Measurements from ENCODE around the gene EPB41L5.
A peak's percentile ranks its signal among the peaks of the same experiment; 100 is the strongest.

The EPB41L5 gene

DNA sequence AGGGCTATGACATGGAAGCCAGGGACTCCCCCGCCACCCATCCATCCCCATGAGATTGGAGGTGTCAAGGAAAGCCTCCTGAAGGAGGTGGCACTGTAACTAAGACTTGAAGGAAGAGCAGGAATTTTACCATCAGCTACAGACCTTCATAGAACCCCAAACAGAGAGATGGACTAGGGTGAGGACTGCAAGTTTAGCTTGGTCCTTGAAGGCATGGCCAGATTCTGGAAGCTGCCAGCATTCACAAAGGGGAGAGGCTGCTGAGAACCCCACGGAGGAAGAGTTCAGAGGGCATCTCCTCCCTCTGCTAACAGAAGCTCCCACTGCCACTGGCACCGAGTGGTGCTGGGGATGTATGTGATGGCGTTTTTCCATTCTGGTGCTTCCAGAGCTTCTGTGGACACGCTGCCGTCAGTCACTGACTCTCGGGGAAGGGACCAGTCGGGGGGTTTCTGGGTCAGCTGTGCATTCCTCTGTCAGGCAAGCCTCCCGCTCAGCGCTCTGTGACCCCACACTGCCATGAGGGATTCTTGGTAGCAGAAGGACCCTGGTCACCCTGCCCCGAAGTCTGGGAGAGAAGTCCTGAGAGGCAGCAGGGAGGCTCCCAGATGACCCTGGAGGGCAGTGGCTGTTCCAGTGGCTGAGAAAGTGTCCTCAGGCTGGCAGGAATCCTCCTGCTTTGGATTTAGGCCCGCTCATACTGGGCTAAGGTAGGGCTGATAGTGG is 192.2 kb downstream of the EPB41L5 start:
- no peak for DNase-seq

DNA sequence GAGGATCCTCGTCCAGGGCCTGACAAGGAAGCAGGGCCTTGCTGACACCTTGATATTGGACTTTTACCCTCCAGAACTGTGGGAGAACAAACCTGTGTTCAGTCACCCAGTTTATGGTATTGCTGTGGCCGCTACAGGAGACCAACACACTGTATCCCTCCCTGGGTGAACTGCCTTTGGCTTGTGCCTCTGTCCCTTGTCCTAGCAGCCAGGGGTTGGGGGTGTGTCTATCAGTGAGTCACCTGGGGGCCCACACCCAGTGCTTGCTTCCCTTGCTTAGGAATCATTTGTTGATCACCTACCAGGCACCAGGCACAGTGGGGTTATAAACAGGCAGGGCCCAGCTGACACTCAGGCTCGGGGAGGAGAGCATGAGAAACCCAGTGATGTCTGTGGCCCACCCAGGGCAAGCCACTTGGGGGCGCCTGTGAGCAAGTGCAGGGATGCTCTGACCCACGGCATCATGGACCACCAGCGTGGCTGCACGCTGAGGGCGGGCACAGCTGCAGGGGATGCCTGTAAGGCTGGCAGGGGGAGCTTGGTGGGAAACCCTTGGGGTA is 193.2 kb downstream of the EPB41L5 start:
- DNase-seq, result no peak

DNA sequence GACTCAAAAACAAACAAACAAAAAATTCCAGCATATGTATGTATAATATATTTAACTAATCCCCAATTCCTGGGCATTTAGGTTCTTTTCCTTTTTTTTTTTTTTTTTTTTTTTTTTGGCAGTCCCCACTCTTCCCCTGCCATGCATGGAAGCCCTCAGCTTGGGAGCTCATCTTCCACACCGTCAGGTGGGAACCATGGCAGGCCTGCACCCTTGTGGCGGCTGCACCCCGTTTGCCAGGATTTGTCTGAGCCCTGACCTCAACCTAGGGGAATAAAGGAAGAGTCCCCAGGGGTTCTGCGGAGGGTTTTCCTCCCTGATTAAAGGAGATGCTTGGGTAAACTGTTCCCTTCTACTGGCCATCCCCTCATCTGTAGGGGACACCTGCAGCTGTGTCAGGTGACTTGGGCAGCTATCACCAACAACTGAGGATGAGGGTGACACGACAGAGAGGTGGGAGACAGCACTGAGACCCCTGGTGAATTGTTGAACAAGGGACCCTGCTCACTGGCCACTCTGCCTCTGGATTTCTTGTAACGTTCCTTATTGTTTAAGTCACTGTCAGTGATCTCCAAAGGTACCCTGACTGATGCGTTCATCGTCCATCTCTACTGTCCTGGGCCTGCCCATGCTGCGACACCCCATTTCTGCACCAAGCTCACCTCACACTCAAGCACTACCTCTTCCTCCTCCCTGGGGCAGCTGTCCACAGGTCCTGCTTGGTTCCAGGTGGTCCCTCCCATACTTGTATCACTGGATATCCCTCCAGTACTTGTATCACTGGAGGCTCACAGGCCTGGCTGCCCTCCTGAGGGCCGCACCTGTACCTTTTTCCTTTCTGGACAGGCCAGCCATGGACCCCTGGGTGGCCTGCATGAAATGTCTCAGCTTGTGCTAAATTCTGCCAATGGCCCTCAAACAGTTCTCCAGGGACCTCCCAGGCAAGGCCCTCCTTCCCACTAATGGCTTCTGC is 195.8 kb downstream of the EPB41L5 start:
- no peak for DNase-seq

DNA sequence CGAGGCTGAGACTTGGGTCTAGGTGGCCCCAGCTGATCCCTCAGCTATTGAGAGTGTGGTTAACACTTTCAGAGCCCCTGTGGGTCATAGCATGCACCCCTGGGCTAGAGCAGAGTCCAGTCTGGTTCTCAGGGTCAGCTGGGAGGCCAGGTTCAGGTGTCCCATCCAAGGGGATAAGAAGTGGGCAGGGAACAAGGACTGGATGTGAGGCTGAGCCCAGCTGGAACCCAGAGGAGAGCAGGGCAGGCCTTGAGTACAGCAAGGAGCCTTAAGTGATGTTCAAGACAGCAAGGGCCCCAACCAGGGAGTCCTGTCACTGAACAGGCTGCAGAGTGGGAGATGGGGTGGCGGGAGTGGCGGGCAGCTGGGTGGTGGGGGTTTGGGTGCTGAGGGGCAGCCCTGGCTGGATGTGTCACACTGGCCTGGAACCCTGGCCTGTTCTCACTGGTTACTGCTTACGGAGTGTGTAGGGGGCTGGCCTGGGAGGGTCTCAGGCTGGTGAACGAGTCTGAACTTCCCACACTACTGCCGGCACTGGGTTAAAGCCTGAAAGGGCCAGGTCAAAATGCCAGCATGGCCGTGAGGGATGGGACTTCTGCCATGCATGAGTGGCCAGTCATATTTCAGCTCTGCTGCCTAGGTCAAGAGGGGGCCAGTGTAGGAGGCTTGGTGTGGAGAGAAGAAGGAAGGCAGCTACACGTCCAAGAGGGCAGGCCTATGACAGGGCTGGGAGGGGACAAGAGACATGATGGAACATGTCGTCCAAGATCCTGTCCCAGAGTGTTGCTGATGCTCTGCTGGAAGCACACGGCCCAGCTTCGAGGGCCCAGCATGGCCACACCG is 196.8 kb downstream of the EPB41L5 start:
- no peak for DNase-seq

DNA sequence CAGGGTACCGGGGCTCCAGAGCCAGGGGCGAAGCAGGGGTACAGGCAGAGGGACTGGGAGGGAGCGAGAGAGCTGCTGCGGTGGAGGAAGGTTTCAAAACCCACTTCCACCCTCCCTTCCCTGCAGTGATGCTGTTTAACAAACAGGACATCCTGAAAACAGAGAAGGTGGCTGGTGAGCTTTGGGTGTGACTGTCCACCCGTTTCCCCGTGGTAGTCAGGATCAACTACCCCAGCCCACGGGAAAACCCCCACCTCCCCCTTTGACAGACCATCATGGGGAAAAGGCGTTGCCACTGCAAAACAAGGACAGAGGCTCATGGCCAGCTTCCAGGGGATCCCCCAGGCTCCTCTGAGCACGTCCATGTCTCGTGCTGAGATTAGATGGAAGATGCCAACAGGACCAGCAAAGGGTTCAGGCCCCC is 197.4 kb downstream of the EPB41L5 start:
- DNase-seq, result no peak

DNA sequence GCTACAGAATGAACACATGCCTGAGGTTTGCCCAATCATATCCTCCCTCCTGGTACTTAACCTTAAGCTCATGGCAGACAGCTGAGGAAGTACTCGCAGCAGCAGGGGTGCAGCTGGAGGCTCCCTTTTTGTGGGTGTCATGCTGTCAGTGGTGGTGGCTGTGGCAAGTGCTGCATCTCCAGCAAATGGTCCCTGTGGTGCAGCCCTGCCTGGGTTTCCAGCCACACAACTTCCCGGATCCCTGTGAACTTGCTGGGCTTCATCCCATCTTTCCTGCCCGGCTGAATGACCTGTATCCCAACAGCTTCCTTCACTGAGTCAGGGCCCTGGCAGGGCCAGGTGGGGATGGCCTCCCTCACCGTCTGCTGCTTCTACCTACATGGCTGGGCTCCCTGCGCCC is 205.3 kb downstream of the EPB41L5 start:
- DNase-seq, result peak; percentile 28

DNA sequence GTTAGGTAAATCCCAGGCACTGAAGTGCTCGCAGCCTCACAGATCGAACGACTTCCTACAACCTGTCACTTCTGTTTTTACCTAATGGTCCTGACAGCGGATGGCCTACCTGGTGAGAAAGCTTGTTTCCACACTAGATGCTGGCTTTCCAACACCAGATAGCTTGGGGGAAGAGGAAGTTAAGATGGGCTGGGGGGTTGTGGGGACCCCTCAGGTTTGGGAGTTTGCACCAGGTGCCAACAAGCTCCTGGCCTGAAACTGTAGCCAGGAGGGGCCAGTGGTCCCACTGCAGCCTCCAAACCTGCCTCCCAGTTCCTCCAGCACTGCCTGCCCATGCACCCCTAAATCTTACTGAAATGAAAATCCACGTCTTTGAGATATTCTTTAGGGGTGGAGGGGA is 206.4 kb downstream of the EPB41L5 start:
- DNase-seq, result no peak

DNA sequence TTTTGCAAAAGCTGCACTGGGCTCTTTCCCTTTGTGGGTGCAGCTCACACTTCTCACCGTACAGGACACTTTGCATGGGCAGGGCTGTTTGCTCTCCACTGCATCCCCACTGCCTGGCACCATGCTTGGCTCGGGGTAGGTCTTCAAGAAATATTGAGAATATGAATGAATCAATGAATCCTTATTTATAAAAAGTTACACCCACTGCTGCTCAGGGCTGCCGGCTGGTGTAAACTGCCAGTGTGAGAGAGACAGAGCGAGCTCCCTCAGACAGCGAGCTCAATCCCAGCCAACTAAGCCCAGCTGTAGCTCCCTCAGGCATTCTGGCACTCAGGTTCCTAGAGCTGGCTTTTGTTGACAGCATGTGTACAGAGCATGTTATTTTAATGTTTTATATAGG is 206.9 kb downstream of the EPB41L5 start:
- no peak for DNase-seq

DNA sequence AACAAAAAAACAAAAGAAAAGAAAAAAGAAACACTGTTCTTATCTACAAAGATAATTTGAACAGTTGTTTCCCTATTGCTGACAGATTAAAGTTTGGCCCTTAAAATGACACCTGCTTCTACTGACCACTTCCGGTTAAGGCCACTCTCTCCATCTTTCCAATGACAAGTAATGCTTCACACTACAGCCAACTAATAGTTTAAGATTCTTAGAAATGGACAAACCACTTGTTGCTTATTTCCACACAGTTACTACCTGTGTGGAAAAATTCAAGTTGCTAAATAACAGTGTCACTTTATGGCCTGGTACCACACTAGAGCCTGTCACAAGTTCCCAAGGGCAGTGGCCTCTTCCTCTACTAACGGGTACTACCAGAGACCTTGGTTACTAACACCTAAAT is 207.9 kb downstream of the EPB41L5 start:
- no peak for DNase-seq

DNA sequence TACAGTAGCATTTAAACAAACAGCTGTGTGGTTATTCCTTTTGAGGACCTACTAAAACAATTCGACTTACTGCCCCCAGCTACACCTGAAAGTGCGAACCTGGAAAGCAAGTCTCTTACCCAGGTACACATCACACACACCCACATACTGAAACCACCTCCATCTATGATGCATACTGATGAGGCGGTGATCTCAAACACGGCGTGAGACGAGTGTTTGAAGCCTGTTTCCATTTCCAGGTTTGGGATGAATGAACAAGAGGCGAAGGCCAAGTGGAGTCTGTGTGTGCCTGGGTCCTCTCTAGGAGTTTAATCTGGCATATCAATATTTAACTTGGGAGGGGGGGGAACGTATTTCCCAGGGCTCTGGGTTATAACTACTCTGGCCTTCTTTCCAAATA is 208.7 kb downstream of the EPB41L5 start:
- no peak for DNase-seq

DNA sequence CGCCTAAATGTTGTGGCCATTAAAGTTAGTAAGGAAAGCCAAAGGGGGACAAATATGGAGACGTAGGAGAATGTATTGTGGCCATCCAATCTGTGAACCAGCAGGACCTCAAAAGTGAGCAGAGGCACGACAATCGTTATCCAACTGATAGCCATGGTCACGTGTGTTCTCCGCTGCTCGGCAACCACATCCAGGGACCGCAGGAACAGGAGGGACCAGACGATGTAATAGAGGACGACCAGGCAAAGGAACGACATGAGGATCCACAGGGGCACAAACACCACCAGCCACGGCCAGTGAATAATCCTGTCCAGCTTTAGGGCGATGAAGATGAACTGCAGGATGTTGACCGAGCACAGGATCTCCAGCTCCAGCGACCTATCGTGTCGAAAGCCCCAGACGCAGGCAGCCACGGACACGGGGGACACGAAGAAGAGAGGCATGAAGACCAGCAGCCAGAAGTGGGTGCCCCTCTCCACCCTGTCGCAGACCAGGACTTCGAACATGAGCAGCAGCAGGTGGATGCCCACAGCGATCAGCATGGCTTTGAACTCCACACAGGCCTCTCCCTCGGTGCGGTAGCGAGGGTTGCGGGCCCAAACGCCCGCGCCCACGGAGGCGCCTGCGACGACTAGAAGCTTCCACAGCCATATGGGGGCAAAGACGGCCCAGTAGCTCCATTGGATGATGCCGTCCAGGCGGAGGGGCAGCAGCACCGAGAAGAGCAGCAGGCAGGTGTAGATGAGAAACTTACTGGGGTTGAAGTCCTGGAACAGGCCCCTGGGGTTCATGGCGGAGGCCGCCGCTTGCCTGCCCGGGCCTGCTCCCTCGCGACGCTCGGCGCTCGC is 209.5 kb downstream of the EPB41L5 start:
- no peak for DNase-seq

DNA sequence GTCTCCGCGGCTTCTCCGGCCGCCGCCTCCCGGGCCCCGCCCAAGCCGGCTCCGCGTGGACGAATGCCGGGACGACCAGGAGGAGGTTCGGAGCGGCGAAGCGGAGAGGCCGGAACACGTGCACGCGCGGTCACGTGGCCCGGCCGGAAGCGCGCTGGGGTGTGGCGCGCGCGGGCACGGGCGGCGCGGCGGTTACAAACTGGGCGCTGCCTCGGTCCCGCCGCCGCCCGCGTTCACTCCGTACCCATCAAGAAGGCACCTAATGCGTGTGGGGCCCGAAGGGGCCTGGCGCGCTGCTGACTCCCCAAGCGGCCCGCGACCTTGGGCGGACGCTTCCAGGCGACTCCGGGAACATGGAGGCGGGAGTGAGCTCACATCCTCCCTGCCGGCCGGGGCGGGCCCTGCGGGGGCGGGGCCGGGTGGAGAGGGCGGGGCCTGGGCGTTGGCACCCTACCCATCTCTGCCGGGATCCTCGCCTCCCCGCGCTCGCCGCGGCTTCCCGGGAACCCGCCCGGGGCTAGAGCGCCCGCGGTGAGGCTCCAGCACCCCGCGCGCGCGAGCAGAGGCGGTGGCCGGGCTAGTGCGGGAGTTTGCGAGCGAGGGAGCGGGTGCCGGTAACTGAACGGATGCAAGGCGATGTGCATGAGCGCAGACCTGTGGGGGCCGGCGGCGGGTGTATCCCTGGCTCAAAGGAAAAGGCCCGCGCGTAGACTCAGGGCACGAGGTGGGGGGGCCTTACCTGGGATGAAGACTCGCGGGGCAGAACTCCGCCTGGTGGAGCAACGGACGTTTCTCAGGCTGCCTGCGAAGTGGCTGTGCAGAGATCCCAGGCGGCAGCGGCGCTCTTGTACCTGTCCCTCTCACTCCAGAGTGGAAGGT is 210.4 kb downstream of the EPB41L5 start, which contains the start of gene TMEM185B:
TSS of gene TMEM185B (minus strand) at position 367 of the 879 bp plus-strand sequence. CDS start 424 bp downstream, outside the sequence.
- peak; percentile 71 for DNase-seq

DNA sequence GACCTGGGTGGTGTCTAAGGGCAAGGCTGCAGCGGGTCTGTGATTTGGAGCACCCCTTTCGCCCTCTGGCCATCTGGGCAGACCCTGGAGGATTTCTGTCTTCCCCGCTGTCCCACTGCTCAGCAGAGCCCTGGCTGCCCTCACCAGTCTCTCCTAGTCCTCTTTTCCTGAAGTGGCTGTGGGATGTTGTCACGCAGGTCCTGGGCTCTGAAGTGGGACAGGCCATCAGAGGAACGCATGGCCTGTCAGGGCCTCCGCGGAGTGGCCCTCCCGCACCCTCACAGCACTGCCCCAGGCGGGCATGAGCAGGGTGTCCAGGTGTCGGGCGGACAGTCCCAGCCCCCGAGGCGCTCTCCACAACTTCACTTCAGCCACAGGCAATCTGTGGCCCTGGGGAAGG is 211.4 kb downstream of the EPB41L5 start:
- DNase-seq, result no peak

DNA sequence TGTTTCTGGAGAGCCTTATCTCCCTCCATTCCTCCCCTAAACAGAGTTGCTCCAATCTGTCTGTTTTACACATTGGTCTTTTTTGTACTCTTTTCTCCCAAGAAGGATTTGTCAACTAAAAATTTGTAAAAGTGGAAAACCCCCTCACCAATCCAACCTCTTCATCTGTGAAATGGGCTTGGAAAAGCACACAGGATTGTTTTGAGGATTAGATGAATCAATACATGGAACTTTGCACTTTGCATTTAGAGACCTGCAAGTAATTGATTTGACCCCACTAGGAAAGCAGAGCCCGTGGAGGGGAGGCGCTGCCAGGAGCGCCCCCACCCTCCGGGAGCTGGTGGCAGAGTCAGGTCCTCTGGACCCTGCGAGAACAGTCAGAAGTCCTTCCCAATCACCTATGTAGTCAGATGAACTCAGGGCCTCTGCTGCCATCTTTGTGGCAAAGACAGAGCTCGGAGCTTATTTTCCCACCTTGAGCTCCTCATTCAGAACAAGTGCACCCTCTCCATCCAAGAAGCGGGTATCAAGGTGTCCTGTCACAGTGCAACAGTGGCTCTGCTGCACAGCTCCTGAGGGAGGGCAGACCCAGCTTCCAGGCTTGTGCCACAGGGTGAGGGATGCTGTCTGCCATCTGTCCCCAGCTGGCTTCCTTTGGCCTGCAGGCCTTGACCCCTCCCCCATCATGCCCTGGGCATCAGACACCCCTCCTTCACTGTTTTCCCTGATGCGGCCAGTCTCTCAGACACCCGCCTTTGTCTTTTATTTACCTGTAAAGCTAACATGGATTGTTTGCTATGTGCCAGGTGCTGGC is 212.1 kb downstream of the EPB41L5 start:
- DNase-seq, result no peak

DNA sequence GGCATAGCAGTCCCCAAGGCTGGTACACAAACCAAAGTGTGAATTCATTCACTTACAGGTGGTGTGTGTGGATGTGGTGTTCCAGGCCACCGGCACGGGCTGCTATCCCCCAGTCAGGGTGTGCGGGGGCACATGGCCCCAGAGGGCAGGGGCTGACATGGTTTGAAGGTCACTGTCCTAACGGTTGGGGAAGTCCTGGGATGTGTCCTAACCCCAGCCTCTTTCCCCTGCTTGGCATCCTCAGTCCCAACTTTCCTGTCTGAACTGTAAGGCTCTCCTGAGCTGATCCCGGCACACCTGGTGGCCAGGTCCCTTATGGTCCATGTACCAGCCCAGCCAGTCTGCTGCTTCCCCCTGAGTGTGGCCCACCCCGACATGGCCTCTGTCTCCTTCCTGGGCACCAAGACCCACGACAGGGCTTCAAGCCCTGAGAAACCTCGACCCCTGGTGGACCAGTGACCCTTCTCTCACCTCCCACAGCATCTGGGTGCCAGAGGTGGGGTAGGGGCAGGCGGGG is 212.7 kb downstream of the EPB41L5 start:
- DNase-seq, result no peak

DNA sequence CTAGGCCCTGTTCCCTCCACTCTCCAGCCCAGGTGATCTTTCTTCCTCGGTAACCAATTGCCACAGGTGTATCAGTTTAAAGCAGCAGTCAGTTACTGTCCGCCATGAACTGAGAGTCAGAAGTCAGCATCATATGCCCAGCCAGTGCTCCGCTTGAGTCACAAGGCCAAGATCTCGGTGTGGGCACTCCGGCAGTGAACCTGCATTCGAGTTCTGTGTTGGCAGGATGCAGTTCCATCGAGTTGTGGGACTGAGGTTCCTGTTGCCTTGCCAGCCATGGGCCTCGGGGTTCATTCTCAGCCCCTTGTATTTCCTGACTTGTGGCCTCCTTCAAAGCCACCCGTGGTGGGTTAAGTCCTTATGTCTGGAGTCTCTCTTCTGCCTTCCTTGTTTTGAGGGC is 213.4 kb downstream of the EPB41L5 start:
- no peak for DNase-seq

DNA sequence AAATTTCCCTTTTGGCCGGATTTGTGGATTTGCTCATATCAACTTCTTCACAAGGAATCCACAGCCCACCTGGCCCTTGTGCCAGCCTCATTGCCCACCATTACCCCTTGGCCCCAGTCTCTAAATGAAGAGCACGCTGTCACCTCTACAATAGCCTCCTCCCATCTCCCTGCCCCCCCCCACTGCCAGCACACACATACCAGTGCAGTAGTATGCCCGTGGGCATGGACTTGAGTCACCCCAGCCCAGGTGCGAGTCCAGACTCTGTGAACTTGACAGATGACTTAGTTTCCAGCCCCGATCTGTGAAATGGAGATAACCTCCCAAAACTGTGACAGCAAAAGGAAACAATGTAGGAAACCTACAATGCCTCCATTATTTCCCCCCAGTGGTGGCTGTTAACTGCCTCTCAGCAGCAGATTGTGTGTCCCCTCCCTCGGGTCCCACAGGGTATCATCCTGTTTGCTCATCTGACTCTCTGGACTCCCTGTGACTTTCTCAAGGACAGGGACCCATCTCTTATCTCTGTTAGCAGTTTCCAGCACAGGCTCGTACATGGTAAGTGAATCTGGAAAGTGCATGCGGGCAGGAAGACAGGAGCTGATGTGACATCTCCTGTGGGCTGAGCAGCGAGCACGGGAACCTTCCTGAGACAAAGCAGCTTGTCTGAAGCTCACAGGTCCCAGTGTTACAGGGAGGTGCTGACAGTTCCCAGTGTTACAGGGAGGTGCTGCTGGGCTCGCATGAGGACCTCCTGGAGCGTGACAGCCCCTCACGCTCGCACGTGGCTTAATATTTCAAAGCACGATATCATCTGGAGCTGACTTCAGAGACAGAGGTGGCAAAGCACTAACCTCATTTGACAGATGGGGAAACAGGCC is 214.5 kb downstream of the EPB41L5 start:
- DNase-seq, result no peak

DNA sequence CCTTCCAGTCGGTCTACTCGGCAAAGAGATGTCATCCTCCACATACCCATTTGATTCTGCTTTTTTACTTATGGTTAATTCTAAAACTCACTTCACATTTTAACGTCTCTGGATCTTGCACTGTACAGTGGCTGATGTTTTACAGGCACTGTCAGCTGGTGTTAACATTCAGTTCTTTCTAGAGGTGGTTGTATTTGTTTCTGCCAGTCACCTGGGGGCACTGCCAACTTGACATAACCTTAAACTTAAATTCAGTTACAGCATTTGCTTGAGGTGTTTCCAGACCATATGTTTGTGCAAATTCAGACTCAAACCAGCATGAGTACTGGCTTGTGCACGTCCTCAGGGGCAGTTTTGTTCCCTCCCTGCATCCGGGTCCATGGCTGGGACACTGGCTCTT is 215.6 kb downstream of the EPB41L5 start:
- no peak for DNase-seq
